Peyer's patch (tissue), 4 donors: ENCODE results near the gene MEST.

ENCODE experiments used
- POLR2A ChIP-seq, 2 donors: fragments of 450-650 bp; IDR thresholded peaks; one replicate each; pipeline ENCODE4 v1.5.1; 2017; ENCODE audit warnings: antibody characterized with exemption in 2 of 2, mild to moderate bottlenecking in 2 of 2, moderate library complexity in 2 of 2
- TF ChIP-seq, protein P1 (sequence below), 6 experiments: fragments of 450-650 bp in 4 of 6; fragments of 200-600 bp in 2 of 6; sonication (generic) in 1 of 6; IDR thresholded peaks; one replicate each; pipeline ENCODE4 v1.5.1; 2017 to 2019; ENCODE audit warnings: antibody characterized with exemption in 6 of 6, mild to moderate bottlenecking in 3 of 6, moderate library complexity in 1 of 6

DNA sequence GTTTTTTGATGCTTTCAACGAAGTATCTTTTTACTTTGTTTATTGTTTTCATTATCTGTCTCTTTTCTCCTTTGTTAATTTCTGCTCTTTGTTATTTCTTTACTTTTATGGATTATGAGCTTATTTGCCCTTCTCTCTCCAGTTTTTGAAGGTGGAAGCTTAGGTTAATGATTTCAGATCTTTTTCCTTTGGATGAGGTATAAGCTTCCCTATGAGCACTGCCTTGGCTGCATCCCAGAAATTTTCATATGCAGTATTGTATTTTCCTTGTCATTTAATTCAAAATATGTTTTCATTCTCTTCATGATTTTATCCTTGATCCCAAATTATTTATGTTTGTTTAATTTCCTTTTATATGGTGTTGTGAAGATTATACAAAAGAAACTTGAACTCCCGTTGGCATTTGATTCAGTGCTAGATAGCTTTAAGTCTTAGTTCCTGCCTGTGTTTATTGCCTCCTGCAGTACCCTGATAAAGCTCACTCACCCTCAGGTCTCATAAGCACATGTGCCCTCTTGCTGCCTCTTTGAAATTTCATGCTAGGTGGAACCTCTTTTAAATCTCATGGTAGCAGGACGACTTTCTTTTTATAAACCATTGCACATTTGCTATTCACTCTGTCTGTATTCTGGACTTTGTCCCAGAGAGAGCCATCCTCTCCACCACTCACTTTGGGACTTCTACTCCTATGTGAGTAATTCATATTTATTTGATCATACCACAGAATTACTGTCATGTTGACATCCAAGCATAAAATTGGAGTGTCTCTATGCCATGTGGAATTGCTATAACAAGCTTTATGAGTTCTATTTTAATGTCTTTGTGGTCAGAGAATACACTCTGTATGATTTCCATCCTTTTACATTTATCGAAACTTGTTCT, 28.1 kb upstream of the MEST start:
- TF ChIP-seq, protein P1, sequence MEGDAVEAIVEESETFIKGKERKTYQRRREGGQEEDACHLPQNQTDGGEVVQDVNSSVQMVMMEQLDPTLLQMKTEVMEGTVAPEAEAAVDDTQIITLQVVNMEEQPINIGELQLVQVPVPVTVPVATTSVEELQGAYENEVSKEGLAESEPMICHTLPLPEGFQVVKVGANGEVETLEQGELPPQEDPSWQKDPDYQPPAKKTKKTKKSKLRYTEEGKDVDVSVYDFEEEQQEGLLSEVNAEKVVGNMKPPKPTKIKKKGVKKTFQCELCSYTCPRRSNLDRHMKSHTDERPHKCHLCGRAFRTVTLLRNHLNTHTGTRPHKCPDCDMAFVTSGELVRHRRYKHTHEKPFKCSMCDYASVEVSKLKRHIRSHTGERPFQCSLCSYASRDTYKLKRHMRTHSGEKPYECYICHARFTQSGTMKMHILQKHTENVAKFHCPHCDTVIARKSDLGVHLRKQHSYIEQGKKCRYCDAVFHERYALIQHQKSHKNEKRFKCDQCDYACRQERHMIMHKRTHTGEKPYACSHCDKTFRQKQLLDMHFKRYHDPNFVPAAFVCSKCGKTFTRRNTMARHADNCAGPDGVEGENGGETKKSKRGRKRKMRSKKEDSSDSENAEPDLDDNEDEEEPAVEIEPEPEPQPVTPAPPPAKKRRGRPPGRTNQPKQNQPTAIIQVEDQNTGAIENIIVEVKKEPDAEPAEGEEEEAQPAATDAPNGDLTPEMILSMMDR (IDR thresholded peaks at IDR 0.05) = peak in 2 of 6 experiments; percentile 10 to 26
- TF ChIP-seq POLR2A (IDR thresholded peaks at IDR 0.05) = no peak
